IPS-11a (cell line): ENCODE measurements around the gene KIF1B.

Experiments
- H3K4me3 ChIP-seq: one replicate; pipeline ENCODE4 v1.5.1; 2013; ENCODE audit warnings: low read depth, low read length, control low read depth

The KIF1B gene

DNA sequence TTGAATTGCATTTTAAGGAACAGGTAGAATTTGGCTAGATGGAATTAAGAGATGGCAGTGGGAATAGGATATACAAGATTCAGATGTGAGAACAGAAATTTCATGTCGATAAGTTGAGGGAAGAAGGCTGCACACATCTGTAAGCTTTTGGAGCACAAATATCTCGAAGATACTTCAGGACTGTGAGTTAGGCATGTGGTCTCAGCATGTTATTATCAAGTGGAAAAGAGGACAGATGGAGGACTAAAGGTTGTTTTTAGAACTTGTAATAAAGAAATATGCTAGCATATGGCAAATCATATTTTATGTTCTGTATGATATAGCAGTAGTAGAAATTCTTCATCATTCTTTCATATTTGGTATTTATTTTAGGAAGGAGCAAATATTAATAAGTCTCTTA is 61.5 kb downstream of the KIF1B start:
- H3K4me3 ChIP-seq = no peak overlapping the region

DNA sequence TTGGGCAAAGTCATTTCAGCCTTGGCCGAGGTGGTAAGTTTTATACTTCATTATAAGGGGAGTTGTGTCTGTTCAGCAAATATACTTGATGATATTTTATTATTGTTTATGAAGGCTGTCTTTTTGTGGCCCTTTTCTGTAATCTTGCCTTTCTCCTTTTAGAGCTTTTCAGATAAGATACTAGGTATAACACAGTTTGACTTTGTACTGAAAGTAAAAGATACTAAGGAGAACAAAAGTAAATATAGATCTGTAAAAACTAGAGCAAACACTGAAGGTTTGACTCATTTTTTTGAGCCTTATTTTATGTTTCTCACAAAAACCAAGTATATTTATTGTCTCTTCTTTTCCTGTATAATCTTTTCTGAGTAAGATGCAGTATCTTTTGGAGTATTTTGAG is 61.9 kb downstream of the KIF1B start:
- H3K4me3 ChIP-seq = no peak overlapping the region

DNA sequence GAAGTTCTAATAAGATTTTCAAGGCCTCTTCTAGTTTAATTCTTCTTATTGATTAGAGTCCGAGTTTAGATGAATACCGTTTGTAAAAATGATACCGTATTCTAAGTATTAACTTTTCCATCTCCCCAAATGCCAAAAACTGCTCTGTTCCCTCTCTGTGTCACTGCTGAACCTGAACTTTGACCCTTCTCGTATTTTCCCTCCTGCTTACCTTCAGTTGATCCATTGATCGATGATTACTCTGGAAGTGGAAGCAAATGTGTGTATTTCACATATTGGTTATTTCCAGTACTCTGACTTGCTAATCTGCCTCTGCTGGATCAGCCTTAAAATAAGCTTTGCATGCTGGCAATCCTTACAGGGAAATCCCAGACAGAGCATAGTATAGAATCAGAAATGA is 68.5 kb downstream of the KIF1B start:
- H3K4me3 ChIP-seq = no peak overlapping the region

DNA sequence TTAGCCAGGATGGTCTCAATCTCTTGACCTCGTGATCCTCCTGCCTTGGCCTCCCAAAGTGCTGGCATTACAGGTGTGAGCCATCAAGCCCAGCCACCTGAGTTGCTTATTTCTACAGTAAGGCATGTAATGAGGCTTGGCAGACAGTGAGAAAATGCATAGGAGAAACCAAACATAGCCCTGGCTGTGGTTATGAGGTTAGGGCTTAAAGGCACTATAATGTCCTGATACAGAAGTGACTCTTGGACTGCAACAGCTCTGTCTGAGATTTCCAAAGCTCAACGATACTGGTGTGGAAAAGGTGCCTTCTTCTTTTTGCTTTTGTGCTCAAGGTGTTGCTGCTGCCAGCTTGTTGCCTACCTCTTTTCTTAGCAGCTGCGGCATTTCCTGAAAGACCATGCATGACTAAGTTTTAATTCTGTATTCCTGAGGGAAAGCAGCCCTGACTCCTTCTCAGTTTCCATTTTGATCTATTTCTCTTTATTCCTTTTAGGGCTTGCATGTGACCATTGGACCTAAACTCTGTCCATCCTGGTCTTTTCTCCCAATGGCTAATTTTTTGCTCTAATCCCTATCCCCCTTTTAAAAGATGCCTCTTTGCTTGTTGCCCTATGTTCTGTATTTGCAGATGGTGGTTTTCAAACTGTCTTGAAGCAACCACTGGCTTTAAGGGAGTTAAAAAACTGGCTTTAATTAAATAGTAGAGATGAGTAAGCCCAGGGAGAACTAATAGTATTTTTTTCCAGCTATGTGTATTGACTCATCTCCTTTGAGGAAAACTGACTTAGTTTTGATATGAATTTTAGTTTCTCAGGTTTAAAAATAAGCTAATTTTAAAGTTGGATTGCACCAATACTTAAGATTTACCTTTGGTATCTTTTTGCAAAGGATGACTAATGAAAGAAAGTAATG is 70.3 kb downstream of the KIF1B start:
- no peak overlapping the region for H3K4me3 ChIP-seq

DNA sequence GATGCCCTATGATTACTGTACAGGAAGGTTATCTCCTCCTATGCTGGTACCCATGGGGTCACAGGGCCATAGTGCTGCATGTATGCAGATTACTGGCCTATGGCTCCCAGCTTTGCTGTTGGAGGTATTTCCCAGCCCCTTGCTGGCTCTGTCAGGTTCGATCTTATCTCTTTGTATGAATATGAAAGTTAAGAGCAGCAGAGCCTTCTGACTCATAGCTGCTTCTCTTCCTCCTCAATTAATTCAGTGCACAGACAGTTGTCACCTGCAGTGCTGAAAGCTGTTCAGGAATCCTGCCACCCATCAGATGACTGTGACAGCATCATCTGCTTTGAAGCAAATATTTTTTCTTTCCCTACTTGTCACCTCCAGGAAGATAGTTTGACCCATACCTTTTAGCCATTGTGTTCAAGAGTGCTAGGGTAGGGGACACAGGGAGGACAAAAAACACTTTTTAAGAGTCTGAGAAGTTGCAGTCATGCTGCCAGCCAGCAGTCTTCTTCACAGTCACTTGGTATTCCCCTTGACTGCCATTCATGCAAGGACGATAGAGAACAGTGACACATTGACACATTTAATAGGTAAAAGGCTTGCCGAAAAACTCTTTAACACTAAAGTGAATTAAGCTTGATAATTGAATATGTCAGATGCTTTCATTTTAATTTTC is 73.1 kb downstream of the KIF1B start:
- no peak overlapping the region for H3K4me3 ChIP-seq

DNA sequence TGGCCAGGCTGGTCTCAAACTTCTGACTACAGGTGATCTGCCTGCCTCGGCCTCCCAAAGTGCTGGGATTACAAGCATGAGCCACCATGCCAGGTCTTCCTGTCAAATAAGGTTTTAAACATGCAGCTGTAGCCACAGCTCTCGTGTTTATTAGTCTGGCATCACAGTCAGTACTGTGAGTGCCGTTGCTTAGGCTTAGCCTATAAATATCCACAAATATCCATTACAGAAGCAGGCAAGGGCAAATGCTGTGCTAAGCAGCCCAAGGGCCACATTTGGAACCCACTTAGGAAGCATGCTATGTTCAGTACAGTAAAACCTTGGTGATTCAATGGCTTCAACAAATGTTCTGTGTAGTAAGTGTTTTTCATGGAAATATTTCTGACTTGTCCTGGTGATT is 75.9 kb downstream of the KIF1B start:
- H3K4me3 ChIP-seq = no peak overlapping the region

DNA sequence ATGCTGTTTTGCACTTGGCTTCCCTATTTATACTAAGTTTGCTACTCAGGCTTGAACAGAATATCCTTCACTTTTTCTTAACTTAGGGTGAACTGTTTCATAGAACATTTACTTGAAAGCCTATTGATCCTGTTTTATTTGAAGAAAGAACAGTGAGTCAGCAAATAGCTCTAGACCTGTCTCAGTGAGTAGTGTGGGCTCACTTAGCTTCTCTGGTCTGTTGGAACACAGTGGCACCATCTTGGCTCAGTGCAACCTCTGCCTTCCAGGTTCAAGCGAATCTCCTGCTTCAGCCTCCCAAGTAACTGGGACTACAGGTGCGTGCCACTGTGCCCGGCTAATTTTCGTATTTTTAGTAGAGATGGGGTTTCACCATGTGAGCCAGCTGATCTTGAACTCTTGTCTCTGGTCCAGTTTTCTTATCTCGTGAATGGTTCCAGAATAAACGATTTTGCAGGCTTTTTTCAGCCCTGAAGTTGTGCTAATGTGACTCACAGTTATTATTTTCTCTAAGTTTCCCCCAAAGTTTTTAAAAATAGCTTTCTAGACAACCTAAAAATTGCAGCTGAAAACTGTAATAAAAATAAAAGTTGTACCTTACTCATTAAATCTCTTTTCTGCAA is 76.8 kb downstream of the KIF1B start:
- no peak overlapping the region for H3K4me3 ChIP-seq

DNA sequence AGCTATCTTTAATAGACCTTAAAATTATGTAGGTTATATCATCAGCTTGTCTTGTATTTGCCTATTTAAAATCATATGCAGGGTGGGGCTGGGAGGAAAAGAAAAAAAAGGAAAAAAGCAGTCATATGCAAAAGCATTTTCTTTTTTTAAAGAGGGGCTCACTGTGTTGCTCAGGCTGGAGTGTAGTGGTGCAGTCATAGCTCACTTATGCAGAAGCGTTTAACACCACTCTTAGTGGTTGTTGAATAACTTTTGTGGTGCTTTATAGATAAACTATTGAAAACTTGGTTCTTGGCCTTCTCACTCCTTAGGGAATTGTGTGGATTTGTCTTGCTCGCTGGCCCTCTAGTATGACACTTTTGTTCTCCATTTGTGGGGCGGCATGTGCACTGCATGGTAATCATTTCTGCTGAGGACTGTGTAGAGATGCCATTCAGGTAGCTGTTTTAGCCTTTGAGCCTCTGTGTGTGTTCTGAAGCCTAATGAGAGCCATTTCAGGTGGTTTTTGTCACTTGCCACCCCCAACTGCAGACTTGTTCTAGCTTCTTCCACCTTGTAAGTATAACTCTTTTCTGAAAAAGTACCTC is 77.8 kb downstream of the KIF1B start:
- H3K4me3 ChIP-seq = no peak overlapping the region

DNA sequence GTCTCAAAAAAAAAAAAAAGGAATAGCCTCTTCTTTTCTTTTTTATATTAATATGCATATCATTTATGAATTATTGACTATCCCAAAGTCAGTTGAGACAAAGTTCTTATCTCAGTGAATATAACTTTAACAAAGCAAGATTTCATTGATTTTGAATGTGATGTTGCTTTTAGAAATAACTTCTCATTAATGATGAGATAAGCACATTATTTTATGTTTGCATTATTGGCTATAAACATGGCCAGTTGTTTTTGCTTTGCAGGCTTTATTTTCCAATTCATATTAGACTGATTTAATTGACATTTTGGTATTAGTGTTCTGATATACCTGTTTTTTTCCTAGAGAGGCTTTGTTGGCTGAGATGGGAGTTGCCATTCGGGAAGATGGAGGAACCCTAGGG is 81.3 kb downstream of the KIF1B start:
- H3K4me3 ChIP-seq = no peak overlapping the region

DNA sequence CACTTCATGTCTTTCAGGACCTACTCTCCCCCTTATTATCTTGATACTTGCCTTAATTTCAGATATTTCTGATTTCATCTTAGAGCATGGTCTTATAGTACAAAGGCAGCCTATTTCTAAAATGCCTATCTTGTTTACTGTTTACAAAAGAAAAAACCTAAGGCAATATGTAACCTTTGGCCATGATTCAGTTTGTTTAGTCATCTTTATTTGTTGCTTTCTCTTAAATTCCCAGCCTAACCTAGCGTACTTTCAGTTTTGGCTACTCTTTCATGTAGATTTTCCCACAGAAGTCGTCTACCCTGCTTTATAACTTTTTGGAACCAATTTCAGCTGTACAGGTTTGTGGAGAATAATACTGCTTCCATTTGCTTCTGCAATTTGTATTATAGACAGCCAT is 81.8 kb downstream of the KIF1B start:
- no peak overlapping the region for H3K4me3 ChIP-seq

DNA sequence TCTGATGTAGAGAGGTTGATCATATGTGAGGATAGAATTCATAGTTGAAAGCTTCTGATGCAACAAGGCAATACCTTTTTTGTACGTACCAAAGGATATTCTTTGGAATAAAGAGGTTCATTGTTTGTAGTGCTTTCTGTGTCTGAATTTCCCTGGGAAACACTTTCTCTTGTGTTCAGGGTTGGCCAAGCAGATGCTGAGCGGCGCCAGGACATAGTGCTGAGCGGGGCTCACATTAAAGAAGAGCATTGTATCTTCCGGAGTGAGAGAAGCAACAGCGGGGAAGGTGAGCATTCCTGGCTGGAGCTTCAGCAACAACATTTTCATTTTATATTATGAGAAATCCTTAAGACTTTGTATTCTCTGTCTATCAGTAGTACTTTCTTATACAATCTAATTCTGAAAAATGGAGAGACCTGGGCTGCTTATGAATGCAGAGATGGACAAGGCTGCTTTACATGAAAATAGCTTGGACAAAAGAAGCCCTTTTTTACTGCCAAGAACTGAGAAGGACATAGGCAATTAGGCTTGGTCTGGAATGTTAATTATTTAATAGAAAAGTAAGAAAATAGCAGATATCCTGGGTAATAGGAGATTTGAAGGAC is 85.2 kb downstream of the KIF1B start:
- H3K4me3 ChIP-seq = no peak overlapping the region

DNA sequence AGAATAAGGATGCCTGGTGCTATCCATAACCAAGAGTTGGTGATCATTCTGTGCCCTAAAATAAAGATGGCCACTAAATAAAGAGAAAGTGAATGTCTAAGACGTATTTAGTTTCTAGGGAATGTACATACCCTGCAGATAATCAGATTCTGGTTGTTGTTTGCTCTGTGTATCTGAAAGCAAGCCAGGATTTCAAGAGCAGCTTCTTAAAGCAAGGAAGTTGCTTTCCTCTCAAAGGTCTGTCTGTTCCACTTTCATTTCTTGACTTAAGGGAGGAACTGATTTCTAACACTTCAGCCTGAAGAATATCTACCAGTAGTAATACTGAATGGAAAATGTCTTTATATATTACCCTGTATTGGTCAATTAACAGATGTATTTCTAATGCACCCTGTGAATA is 88.8 kb downstream of the KIF1B start:
- H3K4me3 ChIP-seq = no peak overlapping the region

DNA sequence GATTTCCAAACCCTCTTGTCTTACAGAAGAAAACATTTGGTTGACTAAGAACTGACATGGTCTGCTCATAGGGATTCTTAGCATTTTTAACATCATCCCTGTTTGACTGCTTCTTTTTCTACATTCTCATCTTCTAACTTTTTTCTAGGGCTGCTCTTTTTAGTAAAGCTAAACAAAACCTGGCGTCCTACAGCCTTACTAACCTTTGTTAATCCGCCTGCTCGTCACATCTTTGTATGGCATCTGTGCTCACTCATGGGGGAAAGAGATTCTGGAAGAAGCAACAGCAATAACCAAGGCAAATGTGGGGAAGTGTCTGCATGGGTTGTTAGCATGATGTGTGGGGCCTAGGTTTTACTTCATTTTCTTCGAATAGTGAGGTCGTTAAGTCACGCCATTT is 92.0 kb downstream of the KIF1B start:
- H3K4me3 ChIP-seq = no peak overlapping the region

DNA sequence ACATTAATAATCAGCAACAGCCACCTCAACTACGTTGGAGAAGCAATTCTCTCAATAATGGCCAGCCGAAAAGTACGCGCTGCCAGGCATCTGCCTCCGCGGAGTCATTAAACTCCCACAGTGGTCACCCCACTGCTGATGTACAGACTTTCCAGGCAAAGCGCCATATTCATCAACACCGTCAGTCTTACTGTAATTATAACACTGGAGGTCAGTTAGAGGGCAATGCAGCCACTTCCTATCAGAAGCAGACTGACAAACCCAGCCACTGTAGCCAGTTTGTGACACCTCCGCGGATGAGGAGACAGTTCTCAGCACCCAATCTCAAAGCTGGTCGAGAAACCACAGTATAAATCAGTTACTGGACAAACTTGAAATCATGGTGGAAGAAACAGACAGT is 93.9 kb downstream of the KIF1B start:
- no peak overlapping the region for H3K4me3 ChIP-seq

DNA sequence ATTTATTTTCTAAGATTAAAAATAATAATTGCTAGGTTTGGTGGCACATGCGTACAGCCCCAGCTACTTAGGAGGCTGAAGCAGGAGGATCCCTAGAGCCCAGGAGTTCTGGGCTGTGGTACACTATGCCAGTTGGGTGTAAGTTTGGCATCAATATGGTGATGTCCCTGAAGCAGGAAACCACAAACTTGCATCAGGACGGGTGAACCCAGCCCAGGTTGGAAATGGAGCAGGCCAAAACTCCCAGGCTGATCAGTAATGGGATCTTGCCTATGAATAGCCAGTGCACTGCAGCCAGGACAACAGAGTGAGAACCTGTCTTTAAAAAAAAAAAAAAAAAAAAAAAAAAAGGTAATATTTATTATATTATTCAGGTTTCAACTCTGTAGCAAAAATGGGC is 96.1 kb downstream of the KIF1B start:
- H3K4me3 ChIP-seq = no peak overlapping the region

DNA sequence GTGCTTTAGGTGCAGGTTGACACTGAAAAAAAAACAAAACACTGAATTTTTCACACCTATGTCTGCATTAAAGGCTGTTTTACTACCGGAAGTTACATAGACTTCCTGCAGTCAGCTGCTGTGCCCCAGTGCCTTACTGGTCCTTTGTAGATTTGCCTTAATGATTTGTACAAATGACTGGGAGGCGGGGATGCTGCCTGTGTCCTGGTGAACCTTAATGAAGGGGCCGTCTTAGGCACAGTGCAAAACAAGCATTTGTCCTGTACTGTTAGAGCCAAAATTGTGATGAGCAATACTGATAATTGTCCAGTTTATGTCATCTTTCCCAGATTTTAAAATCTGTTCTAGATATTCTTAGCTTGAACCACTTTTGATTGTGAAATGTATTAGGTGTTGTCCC is 97.6 kb downstream of the KIF1B start:
- H3K4me3 ChIP-seq = no peak overlapping the region

DNA sequence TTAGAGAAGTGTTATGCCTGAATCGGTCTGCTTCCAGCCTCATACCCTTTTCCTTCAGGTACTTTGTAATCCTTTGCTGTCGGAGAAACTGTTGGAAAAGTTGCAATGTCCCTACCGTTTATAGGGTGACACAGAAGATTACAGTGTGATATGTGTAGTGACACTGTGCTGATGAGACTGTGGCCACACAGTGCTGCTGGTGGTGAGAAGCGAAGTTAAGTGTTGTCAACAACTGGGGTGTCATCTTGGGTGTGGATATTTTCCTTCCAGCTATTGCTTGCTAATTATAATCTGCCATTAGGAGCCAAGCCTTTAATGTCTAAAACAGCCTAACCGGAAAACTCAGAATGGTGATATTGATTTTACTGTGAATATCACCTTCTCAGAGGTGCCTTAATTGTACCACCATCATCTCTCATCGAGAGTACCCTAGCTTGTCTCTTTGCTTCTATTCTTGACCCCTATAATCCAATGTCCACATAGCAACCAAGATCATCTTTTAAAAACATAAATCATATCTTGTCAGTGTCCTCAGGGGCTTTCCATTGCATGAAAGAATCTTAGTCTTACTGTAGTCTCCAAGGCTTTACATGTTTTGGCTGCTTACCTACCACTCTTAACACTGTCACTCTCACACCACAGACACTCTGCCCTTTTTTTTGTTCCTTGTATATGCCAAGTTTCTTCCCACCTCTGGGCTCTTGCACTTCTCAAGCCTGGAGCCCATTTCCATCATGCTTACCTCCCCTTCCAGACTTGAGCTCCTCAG is 99.1 kb downstream of the KIF1B start:
- no peak overlapping the region for H3K4me3 ChIP-seq

DNA sequence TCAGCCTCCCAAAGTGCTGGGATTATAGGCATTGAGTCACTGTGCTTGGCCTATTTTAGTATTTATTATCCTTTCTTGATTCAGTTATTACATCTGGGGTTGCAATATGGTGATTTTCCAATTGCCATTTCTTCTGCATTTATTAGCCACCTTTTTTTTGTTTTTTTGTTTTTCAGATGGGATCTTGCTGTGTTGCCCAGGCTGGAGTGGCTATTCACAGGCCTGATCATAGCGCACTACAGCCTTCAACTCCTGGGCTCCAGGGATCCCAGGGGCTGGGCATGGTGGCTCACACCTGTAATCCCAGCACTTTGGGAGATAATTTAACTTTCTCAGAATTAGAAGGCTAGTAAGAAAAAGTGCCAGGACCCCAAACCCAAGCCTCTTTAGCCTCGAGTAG is 106.4 kb downstream of the KIF1B start:
- H3K4me3 ChIP-seq = no peak overlapping the region

DNA sequence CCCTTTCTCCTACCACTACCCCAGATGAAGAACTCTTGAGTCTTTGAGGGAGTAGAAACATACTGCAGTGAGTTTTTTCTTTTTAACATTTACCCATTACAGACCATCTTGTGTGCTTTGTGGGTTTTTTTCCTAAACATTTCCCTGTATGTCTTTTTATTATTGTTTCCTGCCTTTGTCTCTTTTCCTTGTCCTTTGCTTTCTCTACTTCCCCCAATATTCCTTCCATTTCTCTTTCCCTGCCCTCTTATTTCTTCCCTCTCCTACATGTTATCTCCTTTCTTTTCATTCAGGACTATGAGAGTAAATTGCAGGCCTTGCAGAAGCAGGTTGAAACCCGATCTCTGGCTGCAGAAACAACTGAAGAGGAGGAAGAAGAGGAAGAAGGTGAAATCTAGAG is 109.4 kb downstream of the KIF1B start:
- H3K4me3 ChIP-seq = no peak overlapping the region

DNA sequence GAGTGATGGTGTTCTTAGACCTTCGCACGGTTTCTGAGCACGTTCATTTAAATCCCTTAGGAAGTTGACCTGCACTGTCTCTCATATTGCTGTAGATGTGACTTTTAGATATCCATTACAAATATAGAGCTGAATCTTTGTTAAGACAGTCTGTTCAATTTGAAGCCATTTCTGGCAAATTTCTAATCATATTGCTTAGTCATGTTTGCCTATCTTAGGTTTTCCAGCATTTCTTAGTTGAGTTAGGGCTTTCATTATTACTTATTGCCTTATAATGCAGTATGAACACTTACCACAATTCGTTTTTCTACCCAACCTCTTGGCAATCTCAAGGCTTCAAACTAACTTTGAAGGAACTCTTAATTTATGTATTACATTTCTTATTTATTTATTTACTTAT is 110.0 kb downstream of the KIF1B start:
- no peak overlapping the region for H3K4me3 ChIP-seq

DNA sequence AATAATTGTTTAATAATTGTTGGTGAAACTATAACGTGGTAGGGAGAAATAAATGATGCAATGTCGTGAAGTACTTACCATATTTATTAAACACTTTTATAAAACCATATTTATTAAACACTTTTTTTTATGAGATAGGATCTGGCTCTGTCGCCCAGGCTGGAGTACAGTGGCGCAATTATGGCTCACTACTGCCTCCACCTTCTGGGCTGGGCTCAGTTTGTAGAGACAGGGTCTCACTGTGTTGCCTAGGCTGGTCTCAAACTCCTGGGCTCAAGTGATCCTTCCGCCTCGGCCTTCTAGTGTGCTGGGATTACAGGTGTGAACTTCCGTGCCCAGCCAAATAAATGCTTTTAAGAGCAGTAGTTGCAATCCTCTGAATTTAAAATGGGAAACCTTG is 112.5 kb downstream of the KIF1B start:
- H3K4me3 ChIP-seq = no peak overlapping the region
